Caco-2 (cell line): ENCODE measurements around the gene SLC22A23. TPM values are rescaled to one million over a fixed set of nuclear protein-coding genes. Genes with fewer than 3 reads are reported as not detected.

Source experiments
- BruUV-seq: library from RNA; stranded (reverse); fragments of 400-500 nt; replicated peaks from 2 replicates; lab custom pipeline; 2021; lab: Mats Ljungman, UMichigan
- CTCF ChIA-PET: fragments of 300-600 bp; sonication (Branson Sonifier 250); formaldehyde crosslinking; loops from one replicate; lab custom pipeline; 2022; ENCODE audit warnings: antibody characterized with exemption; lab: Charles Lee
- POLR2A ChIA-PET: fragments of 300-600 bp; sonication (Branson Sonifier 250); formaldehyde crosslinking; loops from one replicate; lab custom pipeline; 2022; ENCODE audit warnings: antibody characterized with exemption; lab: Charles Lee
- DNase-seq, 2 experiments: peaks; one replicate each; pipeline versions ENCODE4 v3.0.0 to v3.0.0-alpha.2; 2020 to 2022
- H3K27me3 ChIP-seq: replicated peaks from 2 replicates; pipeline ENCODE4 v1.6.0; 2011; ENCODE audit warnings: low read length; ENCODE audit not compliant: control insufficient read depth, insufficient read depth
- H3K36me3 ChIP-seq: 2 replicates; pipeline ENCODE4 v1.5.1; 2011; ENCODE audit warnings: low read length; ENCODE audit not compliant: control insufficient read depth, insufficient read depth
- H3K4me1 ChIP-seq: fragments of 250-450 bp; sonication (Bioruptor Pico); 2 replicates; pipeline ENCODE4 v1.5.1; 2020; ENCODE audit warnings: mild to moderate bottlenecking
- H3K4me3 ChIP-seq: 2 replicates; pipeline ENCODE4 v1.5.1; 2011; ENCODE audit warnings: low read depth, mild to moderate bottlenecking, control low read depth, low read length
- H3K9me3 ChIP-seq: fragments of 250-450 bp; sonication (Bioruptor Pico); 2 replicates; pipeline ENCODE4 v1.5.1; 2020; ENCODE audit warnings: mild to moderate bottlenecking, moderate library complexity
- H3K27ac Mint-ChIP-seq: one replicate; pipeline ENCODE4 v1.8.0; 2022; ENCODE audit warnings: mixed read lengths; ENCODE audit not compliant: unreplicated experiment
- H3K27me3 Mint-ChIP-seq: one replicate; pipeline ENCODE4 v1.8.0; 2022; ENCODE audit warnings: mixed read lengths; ENCODE audit not compliant: insufficient read depth, unreplicated experiment
- H3K36me3 Mint-ChIP-seq: one replicate; pipeline ENCODE4 v1.8.0; 2022; ENCODE audit warnings: mild to moderate bottlenecking, mixed read lengths; ENCODE audit not compliant: insufficient read depth, unreplicated experiment
- H3K4me1 Mint-ChIP-seq: one replicate; pipeline ENCODE4 v1.8.0; 2022; ENCODE audit warnings: low read depth, mixed read lengths; ENCODE audit not compliant: unreplicated experiment
- H3K4me3 Mint-ChIP-seq: one replicate; pipeline ENCODE4 v1.8.0; 2022; ENCODE audit warnings: mild to moderate bottlenecking, moderate library complexity, mixed read lengths; ENCODE audit not compliant: unreplicated experiment
- H3K9me3 Mint-ChIP-seq: one replicate; pipeline ENCODE4 v1.8.0; 2022; ENCODE audit warnings: mixed read lengths; ENCODE audit not compliant: unreplicated experiment
- CTCF ChIP-seq, 2 experiments: fragments of 200-600 bp in 1 of 2; IDR thresholded peaks; 1 replicate in 1 of 2; 2 replicates in 1 of 2; pipeline versions ENCODE4 v1.5.1 to v1.8.0; 2011 to 2022; ENCODE audit warnings: antibody characterized with exemption in 1 of 2, control low read depth in 1 of 2, inconsistent platforms in 1 of 2, low read depth in 1 of 2, low read length in 1 of 2, mild to moderate bottlenecking in 1 of 2, moderate library complexity in 1 of 2; ENCODE audit not compliant: insufficient read depth in 1 of 2, severe bottlenecking in 1 of 2, unreplicated experiment in 1 of 2
- intact Hi-C: fragments of 100-400 bp; cut with micrococcal nuclease; formaldehyde crosslinking; loops from one replicate; pipeline ENCODE4 v1.10.0; 2022; ENCODE audit not compliant: unreplicated experiment
- total RNA-seq: library from RNA; stranded (reverse); gene quantifications from 2 replicates; pipeline ENCODE4 v1.2.3, GENCODE V29; 2022

Gene SLC22A23
- total RNA-seq, 1 experiment from 2014 or later: 45.5 TPM

GRCh38 chr6:3353939-3354338 lies 102.9 kb downstream of the SLC22A23 start:
- no peaks in the 10 kb centered on the region for H3K9me3 ChIP-seq
- Mint-ChIP-seq H3K4me3 (no peak overlapping the region), H3K27me3 (no peaks in the 10 kb centered on the region), H3K27ac (no peak overlapping the region), H3K4me1 (peaks cover 7% of the 10 kb centered on the region), H3K9me3 (no peaks in the 10 kb centered on the region), H3K36me3 (peaks cover 31% of the 10 kb centered on the region)
- CTCF ChIA-PET: no interaction called here
- H3K4me1 ChIP-seq: peaks cover 17% of the 10 kb centered on the region
- no peak for DNase-seq
- H3K4me3 ChIP-seq: no peak overlapping the region
- TF ChIP-seq CTCF (IDR thresholded peaks at IDR 0.05; ENCODE audit: insufficient read depth in 1 of 2, low read depth in 1 of 2, low read length in 1 of 2, severe bottlenecking in 1 of 2, unreplicated experiment in 1 of 2): no peak
- no peaks in the 10 kb centered on the region for H3K27me3 ChIP-seq
- H3K36me3 ChIP-seq: peaks cover 2% of the 10 kb centered on the region; the same call in 1 of the 2 replicates
- no TSS peak for BruUV-seq
- intact Hi-C loops: no loop called here
- POLR2A ChIA-PET: no interaction called here

- intact Hi-C loops: no loop called here
- Histone ChIP-seq H3K36me3 (peaks cover 2% of the 10 kb centered on the region; the same call in 1 of the 2 replicates), H3K9me3 (no peaks in the 10 kb centered on the region), H3K4me1 (peaks cover 17% of the 10 kb centered on the region), H3K4me3 (no peak overlapping the region), H3K27me3 (no peaks in the 10 kb centered on the region)
- H3K9me3 Mint-ChIP-seq: no peaks in the 10 kb centered on the region
- H3K27me3 Mint-ChIP-seq: no peaks in the 10 kb centered on the region
- no peak overlapping the region for H3K27ac Mint-ChIP-seq
- H3K4me1 Mint-ChIP-seq: peaks cover 7% of the 10 kb centered on the region
- TF ChIP-seq CTCF (IDR thresholded peaks at IDR 0.05; ENCODE audit: insufficient read depth in 1 of 2, low read depth in 1 of 2, low read length in 1 of 2, severe bottlenecking in 1 of 2, unreplicated experiment in 1 of 2): no peak
- H3K36me3 Mint-ChIP-seq: peaks cover 36% of the 10 kb centered on the region
- ChIA-PET CTCF (interaction anchor here (0.7 kb wide), 1 partner anchor 103 kb away, joined by 3 read pairs; the partner anchor contains the start of gene SLC22A23), POLR2A (no interaction called here)
- no peak overlapping the region for H3K4me3 Mint-ChIP-seq
- DNase-seq: no peak
- no TSS peak for BruUV-seq
Measured at GRCh38 chr6:3353213-3353903, 103.5 kb downstream of the SLC22A23 start.

GRCh38 chr6:3352678-3353077 lies 104.2 kb downstream of the SLC22A23 start:
- no peaks in the 10 kb centered on the region for H3K27me3 Mint-ChIP-seq
- BruUV-seq: no TSS peak
- ChIA-PET POLR2A (no interaction called here), CTCF (no interaction called here)
- peaks cover 2% of the 10 kb centered on the region; the same call in 1 of the 2 replicates for H3K36me3 ChIP-seq
- DNase-seq: no peak
- peaks cover 7% of the 10 kb centered on the region for H3K4me1 Mint-ChIP-seq
- no peak for TF ChIP-seq CTCF (IDR thresholded peaks at IDR 0.05; ENCODE audit: insufficient read depth in 1 of 2, low read depth in 1 of 2, low read length in 1 of 2, severe bottlenecking in 1 of 2, unreplicated experiment in 1 of 2)
- no peak overlapping the region for H3K4me3 ChIP-seq
- intact Hi-C loops: no loop called here
- no peak overlapping the region for H3K27ac Mint-ChIP-seq
- H3K9me3 Mint-ChIP-seq: no peaks in the 10 kb centered on the region
- H3K27me3 ChIP-seq: no peaks in the 10 kb centered on the region
- peaks cover 37% of the 10 kb centered on the region for H3K36me3 Mint-ChIP-seq
- H3K9me3 ChIP-seq: no peaks in the 10 kb centered on the region
- H3K4me1 ChIP-seq: peaks cover 15% of the 10 kb centered on the region
- no peak overlapping the region for H3K4me3 Mint-ChIP-seq
